CD1c-positive myeloid dendritic cell (primary cell): ENCODE measurements around the gene UCHL5.

Source experiments
- DNase-seq: peaks from one replicate; pipeline ENCODE4 v3.0.0-alpha.2; 2016; ENCODE audit errors: extremely low spot score

Gene UCHL5, protein sequence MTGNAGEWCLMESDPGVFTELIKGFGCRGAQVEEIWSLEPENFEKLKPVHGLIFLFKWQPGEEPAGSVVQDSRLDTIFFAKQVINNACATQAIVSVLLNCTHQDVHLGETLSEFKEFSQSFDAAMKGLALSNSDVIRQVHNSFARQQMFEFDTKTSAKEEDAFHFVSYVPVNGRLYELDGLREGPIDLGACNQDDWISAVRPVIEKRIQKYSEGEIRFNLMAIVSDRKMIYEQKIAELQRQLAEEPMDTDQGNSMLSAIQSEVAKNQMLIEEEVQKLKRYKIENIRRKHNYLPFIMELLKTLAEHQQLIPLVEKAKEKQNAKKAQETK

DNA sequence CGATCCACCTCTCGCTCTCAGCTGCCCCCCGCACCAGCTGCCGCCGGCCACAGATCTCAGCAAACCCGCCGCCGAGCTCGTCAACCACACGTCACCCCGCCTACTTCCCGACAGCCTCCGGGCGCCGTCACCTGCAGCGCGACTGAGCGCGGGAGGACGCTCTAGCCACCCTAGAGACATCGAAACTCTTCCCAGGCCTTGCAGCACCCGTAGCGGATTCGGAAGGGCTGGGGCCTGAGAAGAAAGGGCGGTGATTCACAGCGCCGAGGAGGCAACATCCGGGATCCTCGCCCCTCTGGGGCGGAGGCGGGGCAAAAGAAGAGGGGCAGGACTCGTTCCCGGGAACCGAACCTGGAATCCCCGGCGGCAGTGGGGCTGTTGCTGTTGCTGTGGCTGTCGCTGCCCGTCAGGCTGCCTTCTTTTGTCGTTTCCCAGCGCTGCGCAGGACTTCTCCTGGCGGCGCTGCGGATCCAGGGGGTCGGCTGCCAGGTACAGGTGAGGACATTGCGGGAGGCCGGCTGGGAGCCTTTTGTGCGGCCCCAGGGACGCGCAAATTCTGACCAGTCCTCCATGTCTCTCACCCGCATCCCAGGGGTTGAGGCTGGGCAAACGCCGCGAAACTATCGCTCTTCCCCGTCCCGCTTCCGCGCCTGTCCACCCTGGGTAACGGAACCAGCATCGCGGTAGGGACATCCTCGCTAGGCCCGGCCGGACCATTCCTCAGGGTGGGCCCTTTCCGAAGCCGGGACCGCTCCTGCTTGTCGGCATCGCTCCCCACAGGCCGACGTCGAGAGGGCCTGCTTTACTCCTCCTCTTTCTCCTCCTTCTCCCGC, at the start of gene UCHL5, which contains the start of gene RO60:
UCHL5 (minus strand) TSS at position 79 of the 833 bp plus-strand sequence. CDS start 100 bp downstream, outside the sequence.
RO60 (plus strand) TSS at position 331 of the 833 bp plus-strand sequence. CDS start 9,443 bp downstream, outside the sequence.
- peak; percentile 98 for DNase-seq

DNA sequence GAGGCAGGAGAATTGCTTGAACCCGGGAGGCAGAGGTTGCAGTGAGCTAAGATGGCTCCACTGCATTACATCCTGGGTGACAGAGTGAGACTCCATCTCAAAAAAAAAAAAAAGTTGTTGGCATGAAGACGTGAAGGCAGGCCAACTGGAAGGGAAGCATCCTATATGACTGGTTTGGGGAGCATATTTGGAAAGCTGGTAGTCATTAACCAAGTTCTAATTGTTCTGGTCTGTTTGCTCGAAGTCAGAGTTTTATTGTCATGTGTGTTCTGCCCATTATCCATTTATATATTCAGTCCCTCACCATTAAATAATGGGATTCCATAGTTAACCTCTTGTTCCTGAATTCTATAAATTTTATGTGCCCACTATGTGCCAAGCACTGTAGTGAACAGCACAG, 49.3 kb upstream of the UCHL5 start:
- DNase-seq = no peak

DNA sequence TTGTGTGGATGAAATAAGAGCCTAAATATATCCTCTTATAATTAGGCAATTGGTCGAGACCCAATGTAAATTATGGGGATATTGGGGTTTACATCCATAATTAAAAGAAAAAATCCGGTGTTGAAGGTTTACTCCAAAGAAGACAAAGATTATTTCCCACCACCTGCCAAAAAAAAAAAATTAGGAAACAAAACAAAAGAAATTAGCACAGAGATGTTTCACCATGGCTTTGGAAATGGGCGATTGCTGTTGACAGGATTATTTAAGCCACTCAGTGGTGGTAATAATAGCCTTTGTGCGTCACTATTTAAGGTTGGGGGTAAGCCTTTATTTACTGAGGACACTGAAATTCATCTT, 46.6 kb upstream of the UCHL5 start:
- DNase-seq = no peak

DNA sequence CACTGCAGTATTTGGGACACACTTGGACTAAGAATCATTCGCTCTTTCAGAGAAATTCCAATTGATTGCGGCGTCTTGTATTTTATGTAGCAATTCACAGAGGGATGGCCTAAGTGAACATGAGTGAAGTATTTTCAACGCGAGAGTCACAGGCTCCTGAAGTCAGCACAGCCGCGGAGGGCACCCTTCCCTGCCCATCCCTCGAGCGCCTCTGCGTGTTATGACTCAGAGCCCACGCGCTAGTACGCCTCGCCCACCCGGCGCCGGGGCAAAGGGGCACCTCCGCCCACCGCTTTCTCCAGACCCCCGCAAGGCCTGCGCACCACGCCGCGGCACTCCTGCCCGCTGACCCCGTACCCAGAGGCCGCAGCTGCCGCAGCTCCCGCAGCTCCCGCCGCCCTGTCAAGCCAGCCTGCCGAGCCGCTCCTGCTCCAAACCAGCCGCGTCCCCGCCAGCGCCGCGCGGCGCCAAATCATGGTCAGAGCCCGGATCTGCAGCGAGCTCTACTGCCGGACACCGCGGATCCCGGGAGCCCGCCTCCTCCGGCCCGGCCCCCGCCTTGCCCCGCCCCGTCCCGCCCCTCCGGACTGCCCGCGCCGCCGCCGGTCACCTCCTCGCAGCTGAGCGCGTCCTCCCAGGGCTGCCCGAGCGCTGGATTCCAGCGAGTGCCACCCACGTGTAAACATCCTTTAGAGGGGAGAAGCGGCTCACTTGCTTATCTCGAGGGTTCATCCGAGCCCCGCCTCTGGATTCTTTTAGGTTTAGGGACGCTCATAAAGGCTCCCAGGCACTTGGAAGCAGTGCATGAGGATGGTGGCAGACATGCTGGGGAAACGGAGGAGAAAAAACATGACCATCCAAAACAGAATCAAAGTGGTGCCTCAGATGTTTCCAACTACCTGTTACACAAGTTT, 46.0 kb upstream of the UCHL5 start, which contains the start of gene GLRX2:
GLRX2 (minus strand) TSS at position 508 of the 914 bp plus-strand sequence; CDS start at position 476, 32 bp downstream.
- DNase-seq = peak; percentile 87

DNA sequence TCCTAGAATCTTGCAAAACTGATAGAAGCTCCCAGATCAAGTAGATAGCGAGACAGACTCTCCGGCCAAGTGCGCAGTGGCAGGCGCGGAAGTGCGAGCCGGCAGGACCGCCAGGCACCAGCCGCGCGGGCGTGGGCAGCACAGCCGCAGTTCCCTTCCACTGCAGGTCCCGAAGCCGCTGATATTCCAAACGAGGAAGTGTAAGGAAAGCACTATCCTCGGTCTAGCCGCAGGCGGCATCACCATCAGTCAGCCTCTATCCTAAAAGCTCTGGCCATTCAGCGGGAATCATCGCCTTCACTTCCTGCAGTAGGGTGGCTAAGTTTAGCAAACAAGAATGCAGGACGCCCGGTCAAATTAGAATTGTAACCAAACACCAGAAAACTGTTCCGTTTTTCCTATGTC, 45.3 kb upstream of the UCHL5 start:
- DNase-seq = peak; percentile 88

DNA sequence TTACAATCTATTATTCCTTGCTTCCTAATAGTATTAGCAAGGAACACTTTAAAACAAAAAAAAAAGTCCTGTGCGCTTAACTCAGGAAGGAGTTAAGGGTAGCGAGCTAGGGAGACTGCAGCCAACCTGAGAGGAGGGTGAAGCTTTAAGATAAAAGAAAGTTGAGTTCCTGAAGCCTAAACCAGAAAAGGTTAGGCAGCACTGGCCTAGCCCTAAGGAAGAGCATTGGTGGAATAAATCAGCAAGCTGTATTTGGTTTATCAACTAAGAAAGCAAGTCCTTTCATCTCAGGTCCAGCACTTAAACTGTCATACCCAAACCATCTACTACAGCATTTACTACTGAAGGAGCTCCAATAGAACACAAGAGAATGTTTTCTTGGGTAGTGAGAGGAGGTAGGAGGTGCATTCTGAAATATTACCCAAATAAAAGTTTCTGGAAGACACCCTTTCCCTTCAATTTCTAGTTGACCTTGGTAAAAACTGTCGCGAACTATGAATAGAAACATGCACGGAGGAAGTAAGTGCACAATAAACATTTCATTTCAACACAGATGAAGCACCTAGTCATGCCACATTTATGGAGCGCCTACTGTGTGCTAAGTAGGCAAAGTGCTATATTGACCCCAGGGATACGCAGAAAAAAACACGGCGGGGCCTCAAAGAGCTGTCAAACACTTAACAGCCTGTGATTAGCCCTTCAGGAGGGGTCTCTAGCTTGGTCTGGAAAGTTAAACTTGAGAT, 44.8 kb upstream of the UCHL5 start:
- DNase-seq = peak; percentile 14

DNA sequence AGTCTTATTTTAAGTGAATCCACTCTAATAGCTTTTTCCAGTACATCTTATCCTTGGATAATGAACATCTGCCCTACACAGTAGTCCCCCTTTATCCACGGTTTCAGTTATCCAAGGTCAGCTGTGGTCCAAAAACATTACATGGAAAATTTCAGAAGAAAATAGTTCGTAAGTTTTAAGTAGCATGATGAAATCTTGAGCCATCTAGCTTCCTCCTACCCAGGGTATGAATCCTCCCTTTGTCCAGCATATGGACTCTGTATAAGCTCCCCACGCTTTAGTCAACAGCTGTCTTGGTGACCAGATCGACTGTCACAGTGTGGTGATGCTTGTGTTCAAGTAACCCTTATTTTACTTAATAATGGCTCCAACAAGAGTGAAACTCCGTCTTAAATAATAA, 43.5 kb upstream of the UCHL5 start:
- no peak for DNase-seq

DNA sequence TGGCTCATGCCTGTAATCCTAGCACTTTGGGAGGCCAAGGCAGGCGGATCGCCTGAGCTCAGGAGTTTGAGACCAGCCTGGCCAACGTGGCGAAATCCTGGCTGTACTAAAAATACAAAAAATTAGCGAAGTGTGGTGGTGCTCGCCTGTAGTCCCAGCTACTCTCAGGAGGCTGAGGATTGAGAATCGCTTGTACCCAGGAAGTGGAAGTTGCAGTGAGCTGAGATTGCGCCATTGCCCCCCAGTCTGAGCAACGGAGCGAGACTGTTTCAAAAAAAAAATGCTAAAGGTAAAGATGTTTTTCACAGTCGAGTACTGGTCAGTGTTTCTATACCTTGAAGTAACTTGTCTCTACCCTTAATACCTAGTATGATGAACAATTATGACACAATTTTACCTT, 35.0 kb upstream of the UCHL5 start:
- no peak for DNase-seq

DNA sequence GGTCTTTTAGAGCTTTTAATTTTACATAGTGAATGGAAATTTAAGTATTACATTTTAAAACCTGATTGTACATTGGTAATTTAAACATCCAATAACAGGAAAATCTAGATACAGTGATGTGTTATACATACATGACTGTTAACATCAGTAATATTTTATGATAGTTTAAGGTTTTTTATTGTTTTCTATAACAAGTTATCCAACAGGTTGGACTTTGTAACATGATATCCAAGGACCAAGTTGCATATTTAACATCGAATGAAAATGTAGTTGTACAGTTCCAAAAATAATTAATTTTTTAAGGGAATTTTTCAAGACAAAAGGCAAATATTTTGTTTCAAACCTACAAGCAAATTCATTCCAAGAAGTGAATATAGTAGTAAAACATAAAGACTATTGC, 31.7 kb upstream of the UCHL5 start:
- DNase-seq = no peak

DNA sequence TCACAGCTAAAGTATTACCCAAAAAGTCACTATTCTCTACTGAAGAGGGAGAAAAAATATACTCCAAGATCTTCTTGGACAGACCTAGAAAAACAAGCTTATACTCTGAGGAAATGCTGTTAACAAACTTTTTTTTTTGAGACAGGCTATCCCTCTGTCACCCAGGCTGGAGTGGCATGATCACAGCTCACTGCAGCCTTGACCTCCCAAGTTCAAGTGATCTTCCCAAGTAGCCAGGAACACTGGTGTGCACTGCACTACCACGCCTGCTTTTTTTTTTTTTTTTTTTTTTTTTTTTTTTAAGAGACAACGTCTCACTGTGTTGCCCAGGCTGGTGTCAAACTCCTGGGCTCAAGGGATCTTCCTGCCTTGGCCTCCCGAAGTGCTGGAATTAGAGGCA, 28.7 kb upstream of the UCHL5 start:
- no peak for DNase-seq

DNA sequence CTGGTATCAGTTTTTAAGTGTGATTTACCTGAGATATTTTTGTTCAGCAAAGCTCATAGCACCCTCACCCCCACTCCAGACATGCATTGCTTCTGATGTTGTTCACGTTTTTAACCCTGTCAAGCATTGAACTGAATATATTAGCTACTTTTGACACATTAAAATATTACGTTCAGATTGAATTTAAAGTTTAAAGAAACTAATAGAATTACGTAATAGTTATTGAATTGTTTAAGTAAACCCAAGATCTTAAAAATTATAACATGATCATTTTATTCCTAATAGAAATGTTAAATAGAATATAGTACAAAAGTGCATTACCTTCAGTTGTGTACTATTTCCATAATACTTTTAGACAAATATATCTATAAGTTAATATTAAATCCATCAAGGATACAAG, 27.2 kb upstream of the UCHL5 start:
- DNase-seq = no peak

DNA sequence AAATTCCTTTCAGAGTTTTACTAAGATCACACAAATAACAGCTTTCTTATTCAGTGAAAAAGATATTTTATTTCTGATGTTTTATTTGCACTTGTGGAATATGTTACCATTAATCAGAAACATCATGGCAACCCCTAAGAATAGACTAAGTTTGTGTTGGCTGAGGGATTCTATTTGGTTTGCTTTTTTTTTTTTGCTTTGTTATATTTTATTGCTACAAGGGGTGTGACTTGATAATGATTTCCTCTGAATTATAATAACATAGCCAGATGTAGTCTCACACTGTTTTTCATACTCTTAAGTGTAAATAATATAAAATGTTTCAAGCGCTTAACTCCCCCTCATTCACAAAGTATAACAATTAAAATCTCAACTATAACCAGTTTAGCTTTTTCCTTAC, 26.1 kb upstream of the UCHL5 start:
- DNase-seq = no peak

DNA sequence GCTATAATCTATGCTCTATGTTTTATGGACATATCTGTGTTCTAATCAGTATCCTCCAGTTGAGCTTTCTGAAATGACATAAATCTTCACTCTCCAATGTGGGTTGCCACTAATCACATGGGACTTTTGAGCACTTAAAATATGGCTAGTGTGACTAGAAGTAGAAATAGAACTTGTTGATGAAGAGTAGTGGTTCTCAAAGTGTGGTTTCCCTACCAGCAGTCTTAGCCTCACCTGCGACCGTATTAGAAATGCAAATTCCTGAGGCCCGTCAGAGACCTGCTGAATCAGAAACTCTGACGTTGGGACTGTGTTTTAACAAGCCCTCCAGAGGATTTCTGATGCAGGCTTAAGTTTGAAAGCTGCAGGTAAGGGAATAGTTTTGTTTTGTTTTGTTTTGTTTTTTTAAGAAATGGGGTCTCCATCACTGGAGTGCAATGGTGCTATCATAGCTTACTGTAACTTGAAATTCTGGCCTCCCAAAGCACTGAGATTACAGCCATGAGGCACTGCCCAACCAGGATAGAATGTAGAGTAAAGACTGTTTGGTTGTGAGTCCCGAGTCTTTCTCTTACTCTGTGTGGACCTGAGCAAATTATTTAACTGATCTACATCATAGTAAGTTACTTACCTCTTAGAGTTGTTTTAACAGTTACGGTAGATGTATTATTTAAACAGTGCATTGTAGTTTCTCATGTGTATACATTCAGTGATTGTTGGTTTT, 24.4 kb upstream of the UCHL5 start:
- DNase-seq = no peak

DNA sequence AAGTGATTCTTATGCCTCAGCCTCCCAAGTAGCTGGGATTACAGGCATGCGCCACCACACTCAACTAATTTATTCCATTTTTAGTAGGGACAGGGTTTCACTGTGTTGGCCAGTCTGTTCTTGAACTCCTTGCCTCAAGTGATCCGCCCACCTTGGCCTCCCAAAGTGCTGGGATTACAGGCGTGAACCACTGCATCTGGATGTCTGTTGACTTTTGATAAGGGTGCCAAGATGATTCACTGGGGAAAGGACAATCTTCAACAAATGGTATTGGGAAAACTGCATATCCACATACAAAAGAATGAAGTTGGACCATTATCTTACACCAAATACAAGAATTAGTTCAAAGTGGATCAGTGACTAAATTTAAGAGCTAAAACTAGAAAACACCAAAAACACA, 20.0 kb upstream of the UCHL5 start:
- DNase-seq = no peak

DNA sequence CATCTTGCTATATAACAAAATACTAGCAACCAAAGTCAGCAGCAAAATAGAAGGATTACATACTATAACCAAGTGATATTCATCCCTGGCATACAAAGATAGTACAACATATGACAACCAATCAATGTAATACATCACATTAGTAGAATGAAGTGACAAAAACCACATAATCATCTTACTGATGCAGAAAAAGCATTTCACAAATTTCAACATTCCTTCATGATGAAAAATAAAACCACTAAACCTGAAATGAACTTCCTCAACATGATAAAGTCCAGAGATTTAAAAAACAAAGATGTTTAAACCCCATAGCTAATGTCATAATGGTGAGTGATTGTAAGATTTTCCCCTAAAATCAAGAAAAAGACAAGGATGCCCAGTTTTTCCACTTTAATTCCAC, 18.8 kb upstream of the UCHL5 start:
- DNase-seq = no peak

DNA sequence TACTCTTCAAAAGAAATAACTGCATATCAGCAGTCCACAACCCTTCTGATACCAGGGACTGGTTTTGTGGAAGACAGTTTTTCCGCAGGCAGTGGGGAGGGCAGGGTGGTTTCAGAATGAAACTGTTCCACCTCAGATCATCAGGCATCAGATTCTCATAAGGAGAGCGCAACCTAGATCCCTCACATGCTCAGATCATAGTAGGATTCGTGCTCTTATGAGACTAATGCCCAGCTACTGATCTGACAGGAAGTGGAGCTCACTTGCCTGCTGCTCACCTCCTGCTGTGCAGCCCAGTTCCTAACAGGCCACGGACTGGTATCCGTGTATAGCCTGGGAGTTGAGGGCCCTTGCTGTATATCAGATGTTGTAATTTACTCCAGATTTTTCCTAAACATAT, 11.8 kb upstream of the UCHL5 start:
- DNase-seq = no peak

DNA sequence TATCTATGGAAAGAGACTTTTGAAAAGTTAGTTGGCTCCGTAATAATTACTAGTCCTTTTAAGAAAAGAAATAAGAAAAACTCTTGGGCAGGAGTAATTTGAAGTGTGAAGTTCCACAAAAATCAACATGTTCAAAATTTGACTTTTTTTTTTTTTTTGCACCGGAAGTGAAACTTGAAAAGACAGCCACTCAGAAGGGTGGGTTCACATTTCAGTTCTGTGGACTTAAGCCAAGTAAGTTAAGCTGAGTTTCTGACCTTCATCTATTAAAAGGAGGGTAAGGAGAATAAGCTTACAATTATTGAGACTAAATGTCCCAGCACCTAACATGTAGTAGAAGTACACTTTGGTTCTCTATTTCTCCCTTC, 11.2 kb upstream of the UCHL5 start:
- peak; percentile 33 for DNase-seq

DNA sequence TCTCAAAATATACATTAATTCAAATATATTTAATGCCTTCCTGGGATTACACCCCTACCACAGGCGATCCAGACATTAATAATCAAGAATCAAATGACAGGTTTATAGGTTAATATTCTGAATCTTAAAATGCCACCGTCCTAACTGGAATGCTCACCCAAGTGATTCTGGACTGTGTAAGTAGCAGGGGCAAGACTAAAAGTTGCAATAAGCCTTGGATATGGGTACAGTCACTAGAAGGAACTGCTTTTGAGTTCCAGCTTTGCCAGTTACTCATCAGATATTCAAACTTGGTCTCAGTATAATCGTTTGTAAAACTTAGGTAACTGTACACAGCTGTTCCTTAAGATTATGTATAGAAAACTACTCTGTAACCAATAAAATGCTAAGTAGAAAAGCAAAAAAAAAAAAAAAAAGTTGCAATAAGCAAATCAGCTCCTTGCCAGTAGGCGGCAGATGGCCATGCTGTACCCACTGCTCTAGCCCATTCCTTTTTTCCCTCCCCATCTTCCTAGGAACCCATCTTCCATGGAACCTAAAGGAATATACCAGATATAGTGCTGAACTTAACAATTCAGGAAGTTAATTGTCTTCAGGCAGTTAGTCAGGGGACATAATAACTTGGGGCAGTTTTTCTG, 10.7 kb upstream of the UCHL5 start:
- DNase-seq = no peak

DNA sequence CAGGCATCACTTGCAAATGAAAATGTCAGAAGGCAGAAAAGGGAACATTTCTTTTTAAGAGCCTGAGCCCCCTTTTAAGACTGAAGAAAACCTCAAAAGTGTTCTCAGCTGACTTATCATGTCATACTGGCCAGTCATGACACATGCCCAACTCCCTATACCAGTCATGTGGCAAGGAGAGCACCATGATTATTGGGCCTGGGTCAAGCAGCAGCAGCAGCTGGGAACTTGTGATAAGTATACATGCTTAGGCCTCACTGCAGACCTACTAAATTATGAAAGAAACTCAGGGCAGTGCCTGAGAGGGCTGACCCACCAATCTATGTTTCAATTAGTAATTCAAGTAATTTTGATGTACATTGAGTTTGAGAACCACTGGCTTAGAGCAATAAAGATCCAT, 8.9 kb upstream of the UCHL5 start:
- DNase-seq = no peak

DNA sequence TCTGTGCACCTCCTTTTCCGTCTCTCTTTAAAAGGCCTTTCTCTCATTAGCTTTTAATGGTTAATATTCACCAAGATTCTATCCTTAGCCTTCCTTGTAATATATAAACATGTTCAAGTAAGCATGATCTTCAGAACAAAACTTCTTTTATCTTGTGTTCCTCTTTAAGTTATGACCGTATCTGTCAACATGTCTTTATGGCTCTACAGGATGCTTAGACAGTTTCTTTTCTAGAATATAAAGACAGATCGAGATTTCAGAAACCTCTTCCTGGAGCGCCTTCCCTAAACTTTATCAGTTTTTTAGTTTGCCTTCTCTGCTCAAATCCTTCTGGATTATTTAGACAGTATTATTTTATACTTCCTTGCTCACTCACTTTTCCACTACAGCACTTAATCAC, 7.4 kb upstream of the UCHL5 start:
- DNase-seq = no peak
